HG02973 (cell line): Measurements from ENCODE around the gene KAT5.
"Not testable (repeated sequence)": the region's sequence is repeated elsewhere in the genome, so short reads cannot be mapped to it uniquely, and the experiment has no call there.

Experiments used
- ATAC-seq: cut with Tn5 transposase; IDR thresholded peaks from one replicate; pipeline ENCODE4 v1.9.1; 2021; ENCODE audit warnings: moderate library complexity; ENCODE audit not compliant: unreplicated experiment

The KAT5 gene

GRCh38 chr11:65743681-65744025, 31.6 kb downstream of the KAT5 start:
- ATAC-seq: no peak

- ATAC-seq: no peak
These were observed 32.1 kb downstream of the KAT5 start for GRCh38 chr11:65744026-65744698.

- ATAC-seq: no peak
These were observed 32.6 kb downstream of the KAT5 start for GRCh38 chr11:65744699-65745042.

GRCh38 chr11:65745049-65745448, 33.0 kb downstream of the KAT5 start:
- no peak for ATAC-seq

- ATAC-seq: not testable (repeated sequence)
These were observed 50.1 kb downstream of the KAT5 start for GRCh38 chr11:65762169-65762568.

- not testable (repeated sequence) for ATAC-seq
These were observed 50.8 kb downstream of the KAT5 start for GRCh38 chr11:65762816-65763215.

GRCh38 chr11:65764434-65764833, 52.4 kb downstream of the KAT5 start:
- ATAC-seq: no peak

GRCh38 chr11:65766535-65766934, 54.5 kb downstream of the KAT5 start:
- ATAC-seq: no peak

GRCh38 chr11:65767406-65767805, 55.4 kb downstream of the KAT5 start:
- no peak for ATAC-seq

- ATAC-seq: not testable (repeated sequence)
These were observed 55.8 kb downstream of the KAT5 start for GRCh38 chr11:65767806-65768205.
